Hindlimb muscle (tissue), 1 donor: Measurements from ENCODE around the gene PDCL3. TPM values are rescaled to one million over a fixed set of nuclear protein-coding genes. Genes with fewer than 3 reads are reported as not detected.

Experiments
- DNase-seq: peaks from one replicate; pipeline ENCODE4 v3.0.0-alpha.2; 2013
- polyA plus RNA-seq: library from polyadenylated mRNA; unstranded; fragments of 120-200 nt; gene quantifications from one replicate; pipeline ENCODE4 v1.2.1, GENCODE V29; 2013; ENCODE audit not compliant: insufficient read length

PDCL3 gene
- 29.7 TPM for polyA plus RNA-seq

DNA sequence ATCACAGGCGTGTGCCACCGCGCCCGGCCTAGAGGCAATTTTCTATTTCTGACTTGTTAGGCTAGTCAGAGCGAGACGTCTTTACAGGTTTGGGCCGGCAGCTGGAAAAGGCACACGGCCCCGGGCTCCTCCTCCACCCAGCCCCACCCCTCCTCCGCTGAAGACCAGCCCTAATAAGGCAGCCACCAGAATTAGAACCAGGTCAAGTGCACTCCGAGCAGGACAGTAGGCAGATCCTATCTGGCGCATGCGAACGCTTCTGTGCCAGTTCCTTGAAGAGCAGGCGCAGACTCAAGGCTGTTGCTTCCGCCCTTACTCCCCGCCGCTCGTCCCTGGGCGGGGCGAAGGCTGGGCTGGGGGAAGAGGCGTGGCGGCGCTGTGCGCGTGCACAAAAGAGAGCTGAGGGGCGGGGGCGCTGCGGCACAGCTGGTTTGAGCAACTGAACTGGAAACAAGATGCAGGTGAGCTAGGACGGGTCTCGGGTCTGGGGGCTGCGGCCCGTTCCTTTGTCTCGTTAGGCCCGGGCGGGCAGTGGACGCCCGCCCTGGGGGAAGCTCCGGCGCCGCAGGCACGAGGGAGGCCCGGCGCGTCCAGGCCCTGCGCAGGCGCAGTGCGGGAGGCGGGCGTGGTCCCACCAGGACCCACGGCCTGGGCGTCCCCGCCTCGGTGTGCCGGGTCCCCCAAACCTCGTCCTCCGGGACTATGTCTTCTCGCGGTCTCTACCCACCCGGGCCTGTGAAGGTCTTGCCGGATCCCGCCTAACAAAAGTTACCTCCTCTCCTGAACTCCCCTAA lies at the start of gene PDCL3:
Gene PDCL3 (plus strand): TSS at position 381 of the 794 bp plus-strand sequence. CDS start 75 bp downstream, at position 456.
- peak; percentile 98 for DNase-seq

DNA sequence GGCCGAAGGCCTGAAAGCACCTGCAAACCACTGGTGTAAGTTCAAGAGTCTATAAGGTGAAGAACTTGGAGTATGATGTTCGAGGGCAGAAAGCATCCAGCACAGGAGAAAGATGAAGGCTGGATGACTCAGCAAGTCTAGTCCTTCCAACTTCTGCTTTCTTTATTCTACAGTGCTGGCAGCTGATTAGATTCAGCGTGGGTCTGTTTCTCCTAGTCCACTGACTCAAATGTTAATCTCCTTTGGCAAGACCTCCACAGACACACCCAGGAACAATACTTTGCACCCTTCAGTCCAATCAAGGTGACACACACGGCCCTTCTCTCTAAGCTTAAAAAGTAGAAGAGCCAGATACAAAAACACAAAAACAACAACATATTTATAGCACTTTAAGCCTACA lies 49.1 kb upstream of the PDCL3 start:
- no peak for DNase-seq

DNA sequence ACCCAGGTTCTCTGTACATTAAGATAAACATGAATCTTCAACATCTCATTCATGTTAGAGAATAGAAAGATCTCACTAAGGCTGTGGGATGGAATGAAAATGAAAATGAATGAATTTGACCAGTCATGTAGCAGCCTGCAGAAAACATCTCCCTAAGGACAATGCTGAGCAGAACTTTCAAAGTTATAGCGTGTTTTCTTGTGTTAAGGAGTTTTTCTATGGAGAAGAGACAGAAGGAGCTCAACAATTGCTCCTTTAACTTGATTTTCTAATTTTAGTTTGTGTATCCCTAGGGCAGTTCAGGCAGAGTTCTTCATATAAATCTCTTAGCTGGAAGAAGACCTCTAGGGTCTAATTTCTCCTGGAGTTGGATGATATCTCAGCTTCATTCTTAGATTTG lies 45.2 kb upstream of the PDCL3 start:
- no peak for DNase-seq

DNA sequence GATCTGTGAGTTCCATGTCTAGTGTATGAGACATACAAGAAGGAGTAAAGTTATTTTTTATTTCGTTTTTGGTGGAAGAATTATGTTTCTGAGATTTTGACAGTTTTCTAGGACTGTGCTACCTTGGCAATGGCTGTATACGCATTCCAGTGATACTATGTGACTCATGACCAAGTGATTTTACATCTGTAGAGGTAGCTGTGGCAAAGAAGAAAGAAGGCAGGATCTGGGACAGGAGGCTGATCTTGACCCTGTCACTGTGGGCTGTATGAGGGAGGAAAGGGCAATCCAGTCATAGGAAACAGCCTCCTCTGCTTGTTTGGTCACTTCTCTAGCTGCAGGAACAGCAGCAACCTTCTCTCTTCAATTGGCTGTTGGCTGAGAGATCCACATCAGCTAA lies 44.0 kb upstream of the PDCL3 start:
- no peak for DNase-seq

DNA sequence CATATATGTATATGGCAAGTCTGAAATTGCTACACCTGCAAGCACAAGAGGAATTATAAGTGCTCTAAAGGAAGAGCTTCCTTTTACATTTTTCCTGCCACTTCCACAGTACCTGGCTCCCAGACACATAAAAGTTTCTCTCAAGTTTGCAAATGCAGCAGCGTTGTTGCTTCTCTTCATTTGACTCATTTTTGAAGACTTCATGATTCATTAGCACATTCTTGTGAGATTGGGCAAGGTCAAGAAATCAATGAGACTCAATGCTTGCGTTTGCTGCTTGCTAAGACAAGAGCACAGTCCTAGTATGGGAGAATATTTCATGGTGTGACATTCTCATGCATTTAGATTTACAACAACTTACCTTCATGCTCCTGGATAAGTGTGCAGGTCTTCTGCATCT lies 42.6 kb upstream of the PDCL3 start:
- DNase-seq: no peak

DNA sequence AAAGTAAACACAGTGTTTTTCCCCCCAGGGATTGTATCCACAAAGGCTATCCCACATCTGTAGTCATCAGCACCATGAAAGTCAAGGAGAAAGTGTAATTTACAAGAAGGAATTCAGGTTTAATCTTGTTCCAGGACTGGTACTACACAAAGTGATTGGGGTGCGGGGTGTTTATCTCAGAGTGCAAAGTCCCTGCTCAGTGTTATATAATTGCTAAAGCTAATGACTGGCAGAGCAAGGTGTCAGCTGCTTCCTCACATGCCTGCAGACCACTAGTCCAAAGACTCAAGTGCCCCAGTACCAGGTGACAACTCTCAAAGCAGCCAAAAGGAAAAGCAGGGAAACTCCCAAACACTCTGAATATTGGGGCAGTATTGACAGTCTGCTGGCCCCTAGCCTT lies 40.4 kb upstream of the PDCL3 start:
- DNase-seq: no peak

DNA sequence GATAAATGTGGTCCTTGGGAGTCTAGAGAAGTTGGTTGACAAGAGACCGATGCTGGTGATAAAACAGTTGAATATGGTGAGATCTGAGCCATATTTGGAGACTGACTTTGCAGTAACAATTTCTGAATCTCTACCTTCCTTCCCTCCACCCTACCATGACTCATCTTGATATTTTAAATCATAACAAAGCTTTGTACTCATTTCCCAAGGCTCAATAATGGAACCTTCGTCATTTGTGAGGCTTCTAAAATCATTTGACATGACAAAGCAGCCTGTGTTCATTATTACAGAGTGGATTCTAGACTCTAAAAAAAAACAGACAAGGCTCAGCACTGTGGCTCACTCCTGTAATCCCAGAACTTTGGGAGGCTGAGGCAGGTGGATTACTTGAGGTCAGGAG lies 38.5 kb upstream of the PDCL3 start:
- DNase-seq: no peak

DNA sequence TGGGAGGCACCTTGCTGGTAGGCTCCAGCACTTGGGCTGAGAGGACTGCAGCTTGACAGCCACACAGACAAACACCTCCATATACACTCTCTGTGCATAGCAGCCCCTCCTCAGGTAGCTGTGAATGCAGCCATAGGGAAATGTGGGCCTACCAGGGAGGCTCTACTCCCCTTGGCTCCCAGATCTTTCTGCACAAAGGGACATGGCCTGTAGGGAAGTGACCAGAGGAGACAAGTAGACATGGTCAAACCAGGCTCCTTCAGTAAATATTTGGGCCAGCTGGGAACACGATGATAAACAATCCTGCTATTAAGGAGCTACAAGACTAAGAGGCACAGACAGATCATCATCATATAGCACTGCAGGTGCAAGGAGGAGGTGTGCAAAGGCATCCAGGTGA lies 35.9 kb upstream of the PDCL3 start:
- DNase-seq: no peak

DNA sequence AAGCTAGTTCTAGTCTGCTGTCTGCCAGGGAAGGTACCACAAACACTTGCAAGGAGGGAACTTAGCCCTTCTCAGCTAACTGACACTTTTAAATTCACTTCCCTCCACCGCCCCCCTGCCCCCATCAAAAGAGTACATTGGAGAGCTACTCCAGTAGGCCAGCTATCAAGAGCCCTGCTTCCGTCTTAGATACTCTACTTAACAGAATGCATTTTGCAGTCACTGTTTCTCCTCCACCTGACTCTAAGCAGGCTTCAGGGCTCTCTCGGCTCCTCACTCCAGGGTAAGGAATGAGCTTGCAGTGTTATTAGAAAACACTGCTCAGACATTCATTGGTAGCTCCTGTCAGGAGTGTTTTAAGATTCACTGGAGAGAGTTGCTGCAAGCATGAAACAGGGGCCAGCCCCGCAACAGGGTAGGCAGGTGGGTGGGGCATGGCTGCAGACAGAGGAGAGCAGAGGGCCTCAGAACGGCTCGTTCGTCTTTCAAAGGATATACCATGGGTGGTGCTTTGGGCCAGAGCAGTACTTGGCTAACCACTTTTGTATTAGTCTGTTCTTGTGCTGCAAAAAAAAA lies 35.3 kb upstream of the PDCL3 start:
- no peak for DNase-seq

DNA sequence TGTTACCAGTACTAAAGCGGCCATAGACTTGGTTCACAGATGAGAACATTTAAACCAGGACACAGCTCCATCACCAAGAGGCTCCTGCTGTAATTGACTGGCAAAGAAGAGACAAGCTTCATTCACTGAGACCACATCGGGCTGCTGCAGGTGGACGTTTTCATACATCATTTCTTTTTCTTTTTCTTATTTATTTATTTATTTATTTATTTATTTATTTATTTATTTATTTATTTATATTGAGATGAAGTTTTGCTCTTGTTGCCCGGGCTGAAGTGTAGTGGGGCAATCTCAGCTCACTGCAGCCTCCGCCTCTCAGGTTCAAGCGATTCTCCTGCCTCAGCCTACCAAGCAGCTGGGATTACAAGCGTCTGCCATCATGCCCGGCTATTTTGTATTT lies 33.6 kb upstream of the PDCL3 start:
- DNase-seq: no peak

DNA sequence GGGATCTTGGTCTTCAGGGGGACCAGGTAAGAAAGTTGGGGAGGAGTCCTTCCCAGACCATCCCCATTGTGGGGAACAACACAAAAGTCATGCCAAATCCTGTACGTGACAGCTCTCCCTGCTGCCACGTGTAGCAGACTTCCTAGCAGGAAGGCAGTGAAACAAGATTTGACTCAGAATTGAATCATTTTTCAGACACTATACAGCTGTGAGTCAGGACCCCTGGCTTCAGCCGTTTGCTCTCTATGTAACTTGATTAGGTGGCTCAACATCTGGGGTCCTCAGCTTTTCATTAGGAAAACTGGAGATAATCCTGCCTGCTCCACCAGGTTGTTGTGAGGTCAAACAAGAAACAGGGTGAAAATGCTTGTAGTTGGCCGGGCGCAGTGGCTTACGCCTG lies 32.9 kb upstream of the PDCL3 start:
- DNase-seq: no peak

DNA sequence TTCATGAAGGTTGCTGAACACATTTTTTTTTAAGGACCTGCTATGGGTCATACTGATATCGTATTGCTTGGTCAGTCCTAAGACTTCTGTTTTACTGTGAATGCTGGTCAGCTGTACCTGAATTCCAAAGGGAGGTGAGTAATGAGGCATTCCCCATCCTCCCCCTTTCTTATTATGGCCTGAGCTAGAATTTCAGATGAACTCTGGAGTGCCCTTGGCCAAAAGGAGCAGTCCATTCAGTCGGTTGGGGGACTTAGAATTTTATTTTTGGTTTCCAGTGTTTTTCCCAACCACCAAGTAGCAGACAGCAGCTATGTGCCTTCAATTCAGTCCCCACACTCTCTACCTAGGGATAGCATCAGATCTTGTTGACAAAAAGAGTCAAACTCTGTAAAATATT lies 26.9 kb upstream of the PDCL3 start:
- no peak for DNase-seq

DNA sequence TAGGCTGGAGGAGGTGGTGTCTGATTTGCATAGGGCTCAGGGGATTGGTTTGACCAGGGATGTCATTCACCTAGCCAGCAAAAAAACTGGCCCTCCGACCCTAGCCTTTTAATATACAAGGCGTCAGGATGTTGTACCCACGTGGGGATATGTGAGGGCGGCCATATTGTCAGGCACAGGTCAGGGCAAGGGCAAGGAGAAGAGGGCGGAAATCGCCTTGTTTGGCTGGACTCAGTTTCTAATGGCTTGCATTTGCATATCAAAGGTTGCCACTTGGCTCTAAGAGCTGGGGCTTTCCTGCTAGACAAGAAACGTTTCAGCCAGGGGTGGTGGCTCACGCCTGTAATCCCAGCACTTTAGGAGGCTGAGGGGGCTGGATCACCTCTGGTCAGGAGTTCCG lies 24.9 kb upstream of the PDCL3 start:
- DNase-seq: no peak

DNA sequence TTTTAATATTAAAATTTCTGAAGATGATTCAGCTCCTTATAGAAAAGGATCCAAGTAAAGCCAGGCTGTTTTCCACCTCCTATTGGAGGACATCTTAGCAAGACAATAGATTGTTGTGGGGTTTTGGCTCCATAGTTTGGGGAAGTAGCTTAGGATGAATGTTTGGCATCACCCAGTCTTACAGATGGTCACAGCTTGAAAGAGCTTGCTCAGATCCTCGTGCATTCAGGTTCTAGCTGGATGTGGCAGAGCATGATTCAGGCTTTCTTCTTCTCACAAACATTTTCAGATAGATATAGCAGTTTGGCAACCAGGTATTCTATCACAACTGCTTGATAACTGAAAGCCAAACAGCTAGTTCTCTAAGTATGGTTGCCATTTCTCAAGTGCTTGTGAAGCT lies 23.6 kb upstream of the PDCL3 start:
- no peak for DNase-seq

DNA sequence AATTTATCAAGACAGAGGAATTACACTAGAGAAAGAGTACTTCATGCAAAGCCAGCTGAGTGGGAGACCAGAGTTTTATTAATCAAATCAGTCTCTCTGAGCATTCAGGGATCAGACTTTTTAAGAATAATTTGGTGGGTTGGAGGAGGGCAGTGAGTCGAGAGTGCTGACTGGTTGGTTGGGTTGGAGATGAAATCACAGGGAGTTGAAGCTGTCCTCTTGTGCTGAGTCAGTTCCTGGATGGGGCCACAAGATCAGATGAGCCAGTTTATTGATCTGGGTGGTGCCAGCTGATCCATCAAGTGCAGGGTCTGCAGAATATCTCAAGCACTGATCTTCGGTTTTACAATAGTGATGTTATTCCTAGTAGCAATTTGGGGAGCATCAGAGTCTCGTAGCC lies 21.4 kb upstream of the PDCL3 start:
- DNase-seq: no peak

DNA sequence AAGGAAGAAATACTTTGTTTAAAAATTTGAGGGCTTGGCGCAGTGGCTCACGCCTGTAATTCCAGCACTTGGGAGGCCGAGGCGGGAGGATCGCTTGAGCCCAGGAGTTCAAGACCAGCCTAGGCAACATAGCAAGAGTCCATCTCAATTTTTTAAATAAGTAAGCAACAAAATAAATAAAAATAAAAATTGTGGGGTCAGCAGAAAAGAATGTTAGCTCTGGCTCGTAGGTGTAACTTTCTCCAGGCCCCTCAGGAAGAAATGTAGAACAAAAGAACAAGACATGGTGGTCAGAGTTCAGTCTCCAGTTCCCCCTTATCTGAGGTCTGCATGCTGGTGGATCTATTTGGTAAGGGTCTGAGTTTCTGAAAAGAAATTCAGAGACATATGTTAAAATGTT lies 20.4 kb upstream of the PDCL3 start:
- no peak for DNase-seq

DNA sequence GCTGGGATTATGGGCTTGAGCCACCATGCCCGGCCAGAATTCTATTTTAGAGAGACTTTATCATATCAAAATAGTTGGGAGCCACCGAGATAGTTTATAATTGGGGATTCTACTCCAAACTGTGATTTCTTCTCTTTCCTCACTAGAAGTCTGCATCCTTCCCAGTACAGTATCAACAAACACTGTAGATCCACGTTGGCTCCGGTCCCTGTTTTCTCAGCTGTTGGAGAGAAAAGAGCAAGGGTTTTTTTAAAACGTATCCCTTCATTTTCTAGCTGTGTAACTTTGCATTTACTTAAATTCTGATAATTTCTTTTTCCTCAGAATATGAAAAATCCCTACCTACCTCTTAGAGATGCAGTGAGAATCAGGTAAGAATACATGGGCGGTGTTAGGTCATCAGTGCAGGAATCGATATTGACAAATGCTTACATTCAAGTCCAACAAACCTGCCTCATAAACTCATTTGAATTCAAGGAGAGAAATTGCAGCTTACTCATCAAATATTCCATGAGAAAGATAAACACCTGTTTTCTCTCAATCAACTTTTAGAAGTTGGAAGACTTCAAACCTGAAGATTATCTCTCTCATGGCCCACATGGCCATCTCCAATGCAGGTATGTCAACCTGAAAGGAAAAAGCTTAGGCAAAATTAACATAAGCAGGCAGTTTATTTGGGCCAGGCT lies 17.7 kb upstream of the PDCL3 start:
- peak; percentile 19 for DNase-seq

DNA sequence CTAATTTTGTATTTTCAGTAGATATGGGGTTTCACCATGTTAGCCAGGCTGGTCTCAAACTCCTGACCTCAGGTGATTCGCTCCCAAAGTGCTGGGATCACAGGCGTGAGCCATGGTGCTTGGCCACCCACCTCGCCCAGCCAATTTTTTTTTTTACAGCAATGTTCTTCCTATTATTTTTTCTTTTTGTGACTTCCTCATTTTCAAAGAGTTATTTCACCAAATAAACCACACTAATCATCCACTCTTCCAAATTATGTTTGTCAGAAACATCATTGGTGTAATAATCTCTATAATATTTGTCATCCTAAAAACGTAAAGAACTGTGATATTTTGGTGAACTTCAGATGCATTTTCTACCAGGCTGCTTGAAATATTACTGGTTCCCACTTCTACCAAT lies 16.3 kb upstream of the PDCL3 start:
- DNase-seq: no peak

DNA sequence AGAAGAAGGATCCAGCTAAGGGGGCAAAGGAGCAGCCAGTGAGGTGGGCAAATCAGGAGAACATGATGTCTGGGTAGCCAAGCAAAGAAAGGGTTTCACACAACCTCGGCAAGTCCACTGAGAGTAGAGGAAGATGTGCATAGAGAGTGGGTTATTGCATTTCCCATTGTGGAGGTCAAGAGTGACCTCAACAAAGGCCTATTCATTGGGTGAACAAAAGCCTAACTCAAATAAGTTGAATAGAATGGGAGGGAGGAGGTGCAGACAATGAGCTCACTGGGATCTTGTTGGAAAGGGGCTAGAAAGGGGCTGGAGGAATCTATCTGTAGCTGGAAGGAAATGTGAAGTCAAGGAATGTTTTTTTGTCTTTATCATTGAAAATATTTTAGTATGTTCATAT lies 14.0 kb upstream of the PDCL3 start:
- no peak for DNase-seq

DNA sequence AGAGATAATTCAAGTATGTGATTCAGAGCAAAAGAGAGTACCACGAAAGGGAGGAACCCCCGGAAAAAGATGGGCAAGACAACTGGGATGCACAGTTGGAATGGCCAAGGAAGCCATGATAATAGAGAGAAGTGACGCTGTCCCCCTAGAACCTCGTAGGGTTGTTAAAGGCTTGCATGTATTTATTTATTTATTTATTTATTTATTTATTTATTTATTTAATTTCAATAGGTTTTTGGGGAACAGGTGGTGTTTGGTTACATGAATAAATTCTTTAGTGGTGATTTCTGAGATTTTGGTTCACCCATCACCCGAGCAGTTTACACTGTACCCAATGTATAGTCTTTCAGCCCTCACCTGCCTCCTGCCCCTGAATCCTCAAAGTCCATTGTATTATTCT lies 11.5 kb upstream of the PDCL3 start:
- no peak for DNase-seq

DNA sequence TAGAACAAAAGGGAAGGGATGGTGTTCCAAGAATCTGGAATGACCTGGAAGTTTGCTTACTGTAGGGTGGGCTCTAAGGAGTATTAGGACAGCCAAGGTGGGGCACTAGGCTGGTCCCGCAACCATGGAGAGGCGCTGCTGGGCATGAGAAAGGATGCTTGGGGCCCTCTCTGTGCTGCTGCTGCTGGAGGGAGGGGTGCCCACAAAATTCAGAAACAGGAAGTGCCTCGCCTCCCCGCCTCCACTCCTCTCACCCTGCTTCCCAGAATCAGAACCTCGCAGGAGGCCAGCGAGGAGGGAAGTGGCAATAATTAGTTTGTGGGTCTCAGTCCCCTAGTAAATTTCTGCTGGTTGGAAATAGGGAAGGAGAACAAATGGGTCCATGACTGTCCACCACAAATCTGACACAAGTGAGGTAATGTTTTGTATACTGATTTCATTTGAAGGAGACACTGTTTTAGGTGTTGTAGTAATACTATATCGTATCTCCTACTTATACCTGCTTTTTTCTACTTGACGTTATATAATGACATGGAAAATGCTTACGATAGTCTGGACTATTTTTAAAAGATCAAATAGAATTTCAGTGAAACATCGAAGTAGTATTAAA lies 7.9 kb upstream of the PDCL3 start:
- DNase-seq: no peak

DNA sequence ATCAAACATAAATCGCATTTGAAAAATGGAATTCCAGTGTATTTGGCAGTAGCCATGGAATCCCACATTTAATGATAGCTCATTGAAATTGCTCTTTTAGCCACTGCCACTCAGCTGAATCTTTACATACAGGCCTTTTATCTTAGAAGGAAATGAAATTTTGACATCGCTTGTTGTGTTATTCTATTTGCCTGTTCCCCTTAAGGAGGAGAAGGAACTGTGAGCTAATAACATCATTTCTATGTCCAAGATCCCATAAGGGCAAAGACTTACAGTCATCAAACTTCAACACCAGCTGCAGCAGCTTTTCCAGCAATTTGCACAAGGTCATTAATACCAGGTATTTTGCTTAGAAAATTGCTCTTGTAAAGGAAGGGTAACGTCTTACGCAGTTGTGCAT lies 6.0 kb upstream of the PDCL3 start:
- no peak for DNase-seq

DNA sequence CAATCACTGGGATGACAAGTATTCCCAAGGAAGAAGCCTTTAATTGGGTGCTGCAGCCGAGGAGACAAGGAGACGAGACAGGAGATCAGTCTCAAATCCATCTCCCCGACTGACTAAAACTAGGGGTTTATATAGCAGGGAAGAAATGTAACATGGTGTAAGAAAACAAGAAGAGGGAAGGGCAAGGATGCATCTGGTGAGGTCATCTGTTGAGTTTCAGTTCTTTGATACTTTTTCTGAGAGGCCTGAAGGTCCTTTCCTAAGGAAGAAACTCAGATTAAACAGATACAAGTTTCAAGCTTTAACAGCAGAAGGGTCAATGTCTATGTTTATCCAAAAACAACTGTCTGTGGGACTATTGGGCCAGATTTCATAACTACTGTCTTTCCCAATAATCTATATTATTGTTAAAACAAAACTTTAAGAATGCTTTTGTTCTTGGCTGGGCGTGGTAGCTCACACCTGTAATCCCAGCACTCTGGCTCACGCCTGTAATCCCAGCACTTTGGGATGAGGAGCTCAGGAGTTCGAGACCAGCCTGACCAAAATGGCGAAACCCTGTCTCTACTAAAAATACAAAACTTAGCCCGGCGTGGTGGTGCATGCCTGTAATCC lies 2.5 kb upstream of the PDCL3 start:
- no peak for DNase-seq
